Colonic mucosa (tissue), 4 donors: ENCODE results near the gene MIA3. TPM values are rescaled to one million over a fixed set of nuclear protein-coding genes. Genes with fewer than 3 reads are reported as not detected.

Experiments used
- DNase-seq: peaks from one replicate; pipeline ENCODE4 v3.0.0-alpha.2; 2020
- H3K27ac ChIP-seq: fragments of 200-600 bp; one replicate; pipeline ENCODE4 v1.8.0; 2021
- H3K27me3 ChIP-seq: fragments of 200-600 bp; one replicate; pipeline ENCODE4 v1.8.0; 2021
- H3K36me3 ChIP-seq: fragments of 200-600 bp; one replicate; pipeline ENCODE4 v1.8.0; 2021
- H3K4me1 ChIP-seq: fragments of 200-600 bp; one replicate; pipeline ENCODE4 v1.8.0; 2021; ENCODE audit warnings: mild to moderate bottlenecking
- H3K4me3 ChIP-seq: fragments of 200-600 bp; one replicate; pipeline ENCODE4 v1.8.0; 2021
- H3K9ac ChIP-seq, 2 donors: one replicate each; pipeline ENCODE4 v1.7.0; 2013; ENCODE audit warnings: control low read depth in 2 of 2, low read depth in 2 of 2, low read length in 2 of 2
- H3K9me3 ChIP-seq: fragments of 200-600 bp; one replicate; pipeline ENCODE4 v1.8.0; 2021
- intact Hi-C: fragments of 100-400 bp; cut with DNase I; formaldehyde crosslinking; loops from one replicate; pipeline ENCODE4 v1.14.1; 2022
- total RNA-seq, 2 donors: library from RNA; stranded (reverse); fragmentation: NEBNext Ultra II Directional in 1 of 2; extraction: Animal tissue kit (Norgen Biotek cat#: 25700) in 1 of 2; gene quantifications; one replicate each; pipeline ENCODE4 v1.2.1, GENCODE V29; 2021
- TF ChIP-seq, protein P1 (sequence below): fragments of 200-600 bp; IDR thresholded peaks from one replicate; pipeline ENCODE4 v1.8.0; 2022; ENCODE audit warnings: antibody characterized with exemption, mild to moderate bottlenecking
- donor health status: healthy.
- donor health status: DM: no; HTN: no; CAD: no.
- donor health status: DM: no; HTN: no; CAD: no.

Gene MIA3
- total RNA-seq, 2 donors from 2014 or later: 63.5 to 92.4 TPM

DNA sequence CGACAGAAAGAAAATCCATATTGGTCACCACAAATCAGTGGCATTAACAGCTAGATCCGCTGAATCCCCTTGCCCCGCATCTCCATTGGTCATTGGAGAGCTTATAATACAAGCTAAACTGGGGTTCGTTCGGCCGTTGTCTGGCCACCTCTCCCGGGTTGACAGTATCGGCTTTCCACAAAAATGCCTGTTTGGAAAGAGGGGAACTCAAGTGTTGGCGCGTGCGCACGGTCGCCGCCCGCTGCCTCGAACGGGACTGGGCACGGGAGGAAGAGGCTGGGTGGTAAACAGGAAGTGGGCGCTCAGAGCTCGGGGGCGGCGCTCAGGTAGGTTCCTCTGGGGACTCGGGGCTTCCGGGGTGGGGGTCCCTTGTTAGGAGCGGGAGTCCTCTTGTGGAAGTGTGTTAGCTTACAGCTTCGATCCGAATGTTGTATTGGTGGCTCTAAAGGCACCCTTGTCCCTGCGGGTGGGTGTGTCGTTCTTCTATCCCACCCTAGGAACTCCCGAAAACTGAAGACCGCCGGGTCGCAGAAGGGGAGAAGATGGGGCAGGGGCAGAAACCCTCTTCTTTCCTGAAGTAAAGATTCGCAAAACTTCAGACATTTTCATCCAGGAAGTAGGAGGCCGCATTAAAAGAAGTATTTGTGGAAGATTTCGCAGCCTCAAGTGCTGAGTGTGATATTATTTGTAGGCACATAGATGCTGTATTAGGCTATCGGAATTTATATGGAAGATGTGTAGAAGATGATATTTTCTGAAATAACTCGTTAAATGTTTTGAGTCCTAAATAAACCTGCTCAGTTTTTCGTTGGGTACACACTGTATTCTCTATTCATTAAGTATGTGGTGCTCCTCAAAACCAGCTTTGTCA lies 95.4 kb downstream of the MIA3 start:
- H3K36me3 ChIP-seq: peaks cover 4% of the 10 kb centered on the region
- H3K27ac ChIP-seq: peak overlapping the region; percentile 98
- peak; percentile 96 for DNase-seq
- no peaks in the 10 kb centered on the region for H3K9me3 ChIP-seq
- TF ChIP-seq, protein P1, sequence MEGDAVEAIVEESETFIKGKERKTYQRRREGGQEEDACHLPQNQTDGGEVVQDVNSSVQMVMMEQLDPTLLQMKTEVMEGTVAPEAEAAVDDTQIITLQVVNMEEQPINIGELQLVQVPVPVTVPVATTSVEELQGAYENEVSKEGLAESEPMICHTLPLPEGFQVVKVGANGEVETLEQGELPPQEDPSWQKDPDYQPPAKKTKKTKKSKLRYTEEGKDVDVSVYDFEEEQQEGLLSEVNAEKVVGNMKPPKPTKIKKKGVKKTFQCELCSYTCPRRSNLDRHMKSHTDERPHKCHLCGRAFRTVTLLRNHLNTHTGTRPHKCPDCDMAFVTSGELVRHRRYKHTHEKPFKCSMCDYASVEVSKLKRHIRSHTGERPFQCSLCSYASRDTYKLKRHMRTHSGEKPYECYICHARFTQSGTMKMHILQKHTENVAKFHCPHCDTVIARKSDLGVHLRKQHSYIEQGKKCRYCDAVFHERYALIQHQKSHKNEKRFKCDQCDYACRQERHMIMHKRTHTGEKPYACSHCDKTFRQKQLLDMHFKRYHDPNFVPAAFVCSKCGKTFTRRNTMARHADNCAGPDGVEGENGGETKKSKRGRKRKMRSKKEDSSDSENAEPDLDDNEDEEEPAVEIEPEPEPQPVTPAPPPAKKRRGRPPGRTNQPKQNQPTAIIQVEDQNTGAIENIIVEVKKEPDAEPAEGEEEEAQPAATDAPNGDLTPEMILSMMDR: no peak
- H3K27me3 ChIP-seq: no peaks in the 10 kb centered on the region
- H3K9ac ChIP-seq: peak overlapping the region; percentile 84 to 97
- no peaks in the 10 kb centered on the region for H3K4me1 ChIP-seq
- H3K4me3 ChIP-seq: peak overlapping the region; percentile 63
- intact Hi-C loops: loop anchor here (5.0 kb wide), 1 partner anchor 61 kb away; no protein-coding TSS in a partner anchor

DNA sequence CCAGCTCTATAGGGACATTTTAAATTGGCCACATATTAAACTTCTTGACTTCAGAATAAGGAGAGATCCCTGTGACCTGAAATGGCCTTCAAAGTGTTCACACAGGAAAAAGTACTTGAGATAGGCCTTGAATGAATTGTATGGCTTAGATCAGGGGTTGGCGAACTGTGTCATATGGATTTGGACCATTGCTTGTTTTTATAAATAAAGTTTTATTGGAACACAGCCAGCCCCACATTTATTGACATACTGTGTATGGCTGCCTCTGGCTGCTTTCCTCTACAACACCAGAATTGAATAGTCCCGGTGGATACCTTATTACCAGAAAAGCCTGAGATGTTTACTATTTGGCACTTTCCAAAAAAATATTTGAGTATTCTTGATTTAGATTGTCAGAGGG lies 98.5 kb downstream of the MIA3 start:
- no peak for DNase-seq
- Histone ChIP-seq H3K9me3 (no peaks in the 10 kb centered on the region), H3K27ac (no peak overlapping the region), H3K4me1 (no peaks in the 10 kb centered on the region), H3K4me3 (no peak overlapping the region), H3K27me3 (no peaks in the 10 kb centered on the region), H3K9ac (no peak overlapping the region), H3K36me3 (peaks cover 12% of the 10 kb centered on the region)
- intact Hi-C loops: no loop called here
- TF ChIP-seq, protein P1: no peak

Other genes with a start within 250 kb of the MIA3 start
- under 1 TPM; 0.22 to 0.45 TPM for gene HHIPL2, start 70.0 kb upstream of the MIA3 start, total RNA-seq
- gene TAF1A, start 28.2 kb upstream of the MIA3 start, total RNA-seq: 1 to 10 TPM; 5.1 to 5.6 TPM
- 10 to 100 TPM; 36.0 to 44.1 TPM for gene AIDA, start 94.4 kb downstream of the MIA3 start, total RNA-seq
- gene BROX, start 94.5 kb downstream of the MIA3 start, total RNA-seq: 10 to 100 TPM; 56.8 to 79.8 TPM
- 10 to 100 TPM in 1 of 2 donors, 1 to 10 TPM in 1; 8.5 to 19.5 TPM for gene FAM177B, start 119.1 kb downstream of the MIA3 start, total RNA-seq
- gene DISP1, start 196.9 kb downstream of the MIA3 start, total RNA-seq: 1 to 10 TPM; 2.5 to 2.9 TPM